ENCODE results near the gene ANAPC2. TPM values are rescaled to one million over a fixed set of nuclear protein-coding genes. Genes with fewer than 3 reads are reported as not detected.

ANAPC2 gene
- total RNA-seq, 1 experiment from 2014 or later, result 49.4 TPM

DNA sequence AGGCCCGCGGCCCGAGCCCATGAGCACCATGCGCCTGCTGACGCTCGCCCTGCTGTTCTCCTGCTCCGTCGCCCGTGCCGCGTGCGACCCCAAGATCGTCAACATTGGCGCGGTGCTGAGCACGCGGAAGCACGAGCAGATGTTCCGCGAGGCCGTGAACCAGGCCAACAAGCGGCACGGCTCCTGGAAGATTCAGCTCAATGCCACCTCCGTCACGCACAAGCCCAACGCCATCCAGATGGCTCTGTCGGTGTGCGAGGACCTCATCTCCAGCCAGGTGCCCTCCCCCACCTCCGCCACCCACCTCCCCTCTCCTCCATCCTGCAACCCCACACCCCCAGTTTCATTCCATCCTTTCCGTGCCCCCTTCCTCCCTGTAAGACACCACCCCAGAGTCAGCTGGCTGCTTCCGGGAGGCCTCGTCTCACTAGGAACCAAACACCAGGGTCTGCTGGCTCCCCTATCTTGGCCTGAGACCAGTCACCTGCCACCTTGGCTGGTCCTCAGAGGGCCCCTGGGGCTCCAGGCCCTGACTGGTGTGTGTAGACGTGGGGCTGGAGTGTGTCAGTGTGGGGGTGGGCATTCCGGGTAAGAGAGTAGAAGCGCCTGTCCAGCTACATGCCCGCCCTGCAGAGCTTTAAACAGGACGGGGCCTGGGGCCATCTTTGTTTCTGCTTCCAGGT is 48.8 kb downstream of the ANAPC2 start:
- H3K27me3 Mint-ChIP-seq (ENCODE audit: unreplicated experiment), result peaks cover 75% of the 10 kb centered on the region
- no peaks in the 10 kb centered on the region for H3K9me3 Mint-ChIP-seq (ENCODE audit: low read depth, unreplicated experiment)
- TF ChIP-seq, protein P1, sequence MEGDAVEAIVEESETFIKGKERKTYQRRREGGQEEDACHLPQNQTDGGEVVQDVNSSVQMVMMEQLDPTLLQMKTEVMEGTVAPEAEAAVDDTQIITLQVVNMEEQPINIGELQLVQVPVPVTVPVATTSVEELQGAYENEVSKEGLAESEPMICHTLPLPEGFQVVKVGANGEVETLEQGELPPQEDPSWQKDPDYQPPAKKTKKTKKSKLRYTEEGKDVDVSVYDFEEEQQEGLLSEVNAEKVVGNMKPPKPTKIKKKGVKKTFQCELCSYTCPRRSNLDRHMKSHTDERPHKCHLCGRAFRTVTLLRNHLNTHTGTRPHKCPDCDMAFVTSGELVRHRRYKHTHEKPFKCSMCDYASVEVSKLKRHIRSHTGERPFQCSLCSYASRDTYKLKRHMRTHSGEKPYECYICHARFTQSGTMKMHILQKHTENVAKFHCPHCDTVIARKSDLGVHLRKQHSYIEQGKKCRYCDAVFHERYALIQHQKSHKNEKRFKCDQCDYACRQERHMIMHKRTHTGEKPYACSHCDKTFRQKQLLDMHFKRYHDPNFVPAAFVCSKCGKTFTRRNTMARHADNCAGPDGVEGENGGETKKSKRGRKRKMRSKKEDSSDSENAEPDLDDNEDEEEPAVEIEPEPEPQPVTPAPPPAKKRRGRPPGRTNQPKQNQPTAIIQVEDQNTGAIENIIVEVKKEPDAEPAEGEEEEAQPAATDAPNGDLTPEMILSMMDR (IDR thresholded peaks at IDR 0.05; ENCODE audit: unreplicated experiment), result no peak
- BruUV-seq (replicated peaks), result no TSS peak
- CTCF ChIA-PET, result no interaction called here
- DNase-seq, result no peak
- H3K36me3 Mint-ChIP-seq (ENCODE audit: insufficient read depth, unreplicated experiment), result no peaks in the 10 kb centered on the region
- intact Hi-C loops (cut with micrococcal nuclease; ENCODE audit: unreplicated experiment), result no loop called here
- no peak overlapping the region for H3K27ac Mint-ChIP-seq (ENCODE audit: unreplicated experiment)
- no peak overlapping the region for H3K4me3 Mint-ChIP-seq (ENCODE audit: low read depth, unreplicated experiment)
- no peaks in the 10 kb centered on the region for H3K4me1 Mint-ChIP-seq (ENCODE audit: low read depth, unreplicated experiment)

DNA sequence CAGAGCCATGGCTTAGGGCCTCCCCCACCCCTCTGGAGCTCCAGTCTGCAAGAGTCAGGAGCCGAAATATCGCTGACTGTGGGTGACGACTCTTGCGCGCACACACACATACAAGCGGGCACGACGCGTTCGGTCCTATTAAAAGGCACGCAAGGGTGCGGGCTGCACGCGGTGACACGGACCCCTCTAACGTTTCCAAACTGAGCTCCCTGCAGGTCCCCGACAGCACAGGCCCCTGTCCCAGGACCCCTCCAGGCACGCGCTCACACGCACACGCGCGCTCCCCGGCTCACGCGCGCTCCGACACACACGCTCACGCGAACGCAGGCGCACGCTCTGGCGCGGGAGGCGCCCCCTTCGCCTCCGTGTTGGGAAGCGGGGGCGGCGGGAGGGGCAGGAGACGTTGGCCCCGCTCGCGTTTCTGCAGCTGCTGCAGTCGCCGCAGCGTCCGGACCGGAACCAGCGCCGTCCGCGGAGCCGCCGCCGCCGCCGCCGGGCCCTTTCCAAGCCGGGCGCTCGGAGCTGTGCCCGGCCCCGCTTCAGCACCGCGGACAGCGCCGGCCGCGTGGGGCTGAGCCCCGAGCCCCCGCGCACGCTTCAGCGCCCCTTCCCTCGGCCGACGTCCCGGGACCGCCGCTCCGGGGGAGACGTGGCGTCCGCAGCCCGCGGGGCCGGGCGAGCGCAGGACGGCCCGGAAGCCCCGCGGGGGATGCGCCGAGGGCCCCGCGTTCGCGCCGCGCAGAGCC is 49.5 kb downstream of the ANAPC2 start, which contains the start of gene GRIN1:
Gene GRIN1, plus strand, starts transcription at position 433 of the 746 bp plus-strand sequence. CDS start 333 bp downstream, outside the sequence.
- TF ChIP-seq, protein P1 (IDR thresholded peaks at IDR 0.05; ENCODE audit: unreplicated experiment), result no peak
- Mint-ChIP-seq H3K4me1 (ENCODE audit: low read depth, unreplicated experiment) (no peaks in the 10 kb centered on the region), H3K27ac (ENCODE audit: unreplicated experiment) (no peak within 1 kb of the TSS), H3K36me3 (ENCODE audit: insufficient read depth, unreplicated experiment) (no peaks in the 10 kb centered on the region), H3K9me3 (ENCODE audit: low read depth, unreplicated experiment) (no peaks in the 10 kb centered on the region), H3K27me3 (ENCODE audit: unreplicated experiment) (peaks cover 70% of the 10 kb centered on the region), H3K4me3 (ENCODE audit: low read depth, unreplicated experiment) (no peak within 1 kb of the TSS)
- intact Hi-C loops (cut with micrococcal nuclease; ENCODE audit: unreplicated experiment), result no loop called here
- BruUV-seq (replicated peaks), result no TSS peak
- DNase-seq, result no peak
- CTCF ChIA-PET, result no interaction called here

DNA sequence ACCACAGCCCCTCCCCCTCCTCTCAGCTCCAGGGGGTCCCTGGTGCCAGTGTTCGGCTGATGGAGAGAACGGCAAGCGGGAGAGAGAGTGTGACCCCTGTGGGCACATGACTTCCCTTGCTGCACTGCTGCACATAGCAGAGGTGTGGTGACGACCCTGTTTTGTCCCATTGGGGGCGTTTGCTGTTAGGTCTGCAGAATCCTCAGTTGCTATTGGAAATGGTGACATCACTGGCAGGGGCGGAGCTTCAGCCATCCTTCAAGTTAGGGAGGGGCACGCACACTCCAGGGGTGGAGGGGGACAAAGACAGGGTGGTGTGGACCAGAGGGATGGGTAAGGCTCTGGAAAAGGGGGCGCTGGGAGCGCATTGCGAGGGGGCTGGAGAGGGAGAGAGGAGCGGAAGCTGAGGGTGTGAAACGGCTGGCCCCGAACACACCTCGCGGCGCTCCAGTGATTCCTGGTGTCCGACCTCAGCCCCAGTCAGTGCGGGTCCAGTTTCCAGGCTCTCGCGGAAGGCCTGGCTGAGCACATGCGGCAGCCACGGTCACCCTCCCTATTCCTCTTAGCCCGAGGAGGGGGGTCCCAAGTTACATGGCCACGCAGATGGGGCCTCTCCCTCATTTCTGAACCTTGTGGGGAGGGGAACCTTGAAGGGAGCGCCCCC is 50.2 kb downstream of the ANAPC2 start:
- CTCF ChIA-PET, result no interaction called here
- no peak overlapping the region for H3K27ac Mint-ChIP-seq (ENCODE audit: unreplicated experiment)
- H3K4me1 Mint-ChIP-seq (ENCODE audit: low read depth, unreplicated experiment), result no peaks in the 10 kb centered on the region
- H3K4me3 Mint-ChIP-seq (ENCODE audit: low read depth, unreplicated experiment), result no peak overlapping the region
- peaks cover 63% of the 10 kb centered on the region for H3K27me3 Mint-ChIP-seq (ENCODE audit: unreplicated experiment)
- intact Hi-C loops (cut with micrococcal nuclease; ENCODE audit: unreplicated experiment), result no loop called here
- H3K36me3 Mint-ChIP-seq (ENCODE audit: insufficient read depth, unreplicated experiment), result no peaks in the 10 kb centered on the region
- H3K9me3 Mint-ChIP-seq (ENCODE audit: low read depth, unreplicated experiment), result no peaks in the 10 kb centered on the region
- TF ChIP-seq, protein P1 (IDR thresholded peaks at IDR 0.05; ENCODE audit: unreplicated experiment), result no peak
- BruUV-seq (replicated peaks), result no TSS peak
- DNase-seq, result no peak

DNA sequence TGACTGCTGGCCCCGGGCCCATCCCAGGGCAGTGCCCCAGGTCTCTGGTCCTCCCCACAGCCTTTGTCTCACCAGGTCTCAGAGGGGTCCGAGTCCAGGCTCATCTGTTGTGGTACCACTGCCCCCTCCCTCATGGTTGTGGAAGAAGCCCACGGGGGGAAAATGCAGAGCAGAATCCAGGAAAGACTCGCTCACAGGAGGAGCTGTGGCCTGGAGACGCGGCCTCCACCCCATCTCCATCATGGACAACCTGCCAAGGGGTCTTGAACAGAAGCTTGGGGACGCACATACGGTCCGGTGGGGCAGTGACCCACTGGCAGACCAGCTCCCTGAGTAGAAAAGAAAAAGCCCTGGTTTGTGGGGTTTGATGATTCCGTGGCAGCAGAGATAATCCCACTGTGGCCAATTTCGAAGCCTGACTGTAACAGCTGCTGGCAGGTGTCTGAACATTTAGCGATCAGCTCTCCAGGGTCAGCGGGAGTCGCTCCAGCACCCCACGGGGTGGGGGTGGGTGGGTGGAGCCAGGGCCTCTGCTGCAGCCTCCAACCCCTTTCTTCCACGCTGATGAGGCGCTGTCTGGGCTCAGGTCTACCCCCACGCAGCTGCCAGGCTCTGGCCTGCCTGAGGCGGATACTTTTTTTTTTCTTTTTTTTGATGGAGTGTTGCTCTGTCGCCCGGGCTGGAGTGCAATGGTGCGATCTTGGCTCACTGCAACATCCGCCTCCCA is 51.3 kb downstream of the ANAPC2 start:
- Mint-ChIP-seq H3K36me3 (ENCODE audit: insufficient read depth, unreplicated experiment) (no peaks in the 10 kb centered on the region), H3K9me3 (ENCODE audit: low read depth, unreplicated experiment) (no peaks in the 10 kb centered on the region), H3K4me1 (ENCODE audit: low read depth, unreplicated experiment) (no peaks in the 10 kb centered on the region), H3K27me3 (ENCODE audit: unreplicated experiment) (peaks cover 52% of the 10 kb centered on the region), H3K4me3 (ENCODE audit: low read depth, unreplicated experiment) (no peak overlapping the region), H3K27ac (ENCODE audit: unreplicated experiment) (no peak overlapping the region)
- no peak for DNase-seq
- intact Hi-C loops (cut with micrococcal nuclease; ENCODE audit: unreplicated experiment), result no loop called here
- CTCF ChIA-PET, result interaction anchor here (0.7 kb wide), 1 partner anchor 83 kb away, joined by 3 read pairs; no protein-coding TSS in a partner anchor
- BruUV-seq (replicated peaks), result no TSS peak
- TF ChIP-seq, protein P1 (IDR thresholded peaks at IDR 0.05; ENCODE audit: unreplicated experiment), result no peak

Measured in Calu3 (cell line).